Heart left ventricle (tissue), 13 donors: ENCODE results near the gene GID4.

Experiments
- POLR2A ChIP-seq, 2 donors: fragments of 450-650 bp; IDR thresholded peaks; one replicate each; pipeline ENCODE4 v1.6.1; 2017; ENCODE audit warnings: antibody characterized with exemption in 2 of 2, mild to moderate bottlenecking in 2 of 2, moderate library complexity in 2 of 2
- TF ChIP-seq, protein P1 (sequence below), 12 donors: fragments of 200-600 bp; sonication (generic) in 4 of 12; IDR thresholded peaks; one replicate each; pipeline versions ENCODE4 v1.5.0 to v1.8.0; 2018 to 2022; ENCODE audit warnings: antibody characterized with exemption in 12 of 12, mild to moderate bottlenecking in 5 of 12
- donor health status: ischemic (EF 13 %, LVEDD 7.1; RV severe dilation, severe dysfunction).
- donor health status: DM: no; HTN: yes; CAD: no.
- donor health status: DM: no; HTN: no; CAD: no.
- donor health status: ischemic (EF 25% LVEDD 6.9; RV normal size, moderate dysfunction).
- donor health status: ischemic (EF 25% LVEDD 5.7; RV mildly dilated, moderate dysfunction).
- donor health status: ischemic (EF 35%, LVEDD 5.7; RV mildly dilated, moderate dysfunction).
- donor health status: nonischemic (EF 11% LVEDD 7.7; RV severe dilation, severe dysfunction).
- donor health status: DM: yes; HTN: yes; CAD: no.
- donor health status: PGD.
- donor health status: ischemic (EF 29% LVEDD 5.4; RV normal size, mild dysfunction).
- donor health status: nonischemic (EF 23%, LVEDD 6.1; RV moderate dilation, normal function).

- TF ChIP-seq, protein P1, sequence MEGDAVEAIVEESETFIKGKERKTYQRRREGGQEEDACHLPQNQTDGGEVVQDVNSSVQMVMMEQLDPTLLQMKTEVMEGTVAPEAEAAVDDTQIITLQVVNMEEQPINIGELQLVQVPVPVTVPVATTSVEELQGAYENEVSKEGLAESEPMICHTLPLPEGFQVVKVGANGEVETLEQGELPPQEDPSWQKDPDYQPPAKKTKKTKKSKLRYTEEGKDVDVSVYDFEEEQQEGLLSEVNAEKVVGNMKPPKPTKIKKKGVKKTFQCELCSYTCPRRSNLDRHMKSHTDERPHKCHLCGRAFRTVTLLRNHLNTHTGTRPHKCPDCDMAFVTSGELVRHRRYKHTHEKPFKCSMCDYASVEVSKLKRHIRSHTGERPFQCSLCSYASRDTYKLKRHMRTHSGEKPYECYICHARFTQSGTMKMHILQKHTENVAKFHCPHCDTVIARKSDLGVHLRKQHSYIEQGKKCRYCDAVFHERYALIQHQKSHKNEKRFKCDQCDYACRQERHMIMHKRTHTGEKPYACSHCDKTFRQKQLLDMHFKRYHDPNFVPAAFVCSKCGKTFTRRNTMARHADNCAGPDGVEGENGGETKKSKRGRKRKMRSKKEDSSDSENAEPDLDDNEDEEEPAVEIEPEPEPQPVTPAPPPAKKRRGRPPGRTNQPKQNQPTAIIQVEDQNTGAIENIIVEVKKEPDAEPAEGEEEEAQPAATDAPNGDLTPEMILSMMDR (IDR thresholded peaks at IDR 0.05), result peak in 6 of 12 donors; percentile 14 to 51 (median 34)
- no peak for TF ChIP-seq POLR2A (IDR thresholded peaks at IDR 0.05)
These were observed 54.6 kb downstream of the GID4 start for GRCh38 chr17:18093616-18094408.
